HG03095 (cell line): ENCODE measurements around the gene MAML3.

Experiments used
- ATAC-seq: cut with Tn5 transposase; IDR thresholded peaks from one replicate; pipeline ENCODE4 v1.9.1; 2021; ENCODE audit warnings: moderate library complexity; ENCODE audit not compliant: unreplicated experiment

MAML3 gene

GRCh38 chr4:139907001-139907809 lies 246.8 kb downstream of the MAML3 start:
- ATAC-seq: no peak

- ATAC-seq: no peak
Observed at GRCh38 chr4:139905489-139905888, 248.5 kb downstream of the MAML3 start.

- no peak for ATAC-seq
Observed at GRCh38 chr4:139904406-139904805, 249.6 kb downstream of the MAML3 start.

GRCh38 chr4:139903845-139904244 lies 250.1 kb downstream of the MAML3 start:
- no peak for ATAC-seq

- ATAC-seq: no peak
Observed at GRCh38 chr4:139902321-139903320, 251.4 kb downstream of the MAML3 start.

- no peak for ATAC-seq
Observed at GRCh38 chr4:139901531-139902320, 252.3 kb downstream of the MAML3 start.

GRCh38 chr4:139900964-139901376 lies 253.0 kb downstream of the MAML3 start:
- no peak for ATAC-seq

GRCh38 chr4:139899346-139899745 lies 254.6 kb downstream of the MAML3 start:
- ATAC-seq: no peak

GRCh38 chr4:139898293-139898692 lies 255.7 kb downstream of the MAML3 start:
- ATAC-seq: no peak

- no peak for ATAC-seq
Observed at GRCh38 chr4:139896091-139896604, 257.8 kb downstream of the MAML3 start.

GRCh38 chr4:139893801-139894200 lies 260.2 kb downstream of the MAML3 start:
- no peak for ATAC-seq

GRCh38 chr4:139892973-139893736 lies 260.8 kb downstream of the MAML3 start:
- no peak for ATAC-seq

GRCh38 chr4:139890816-139891215 lies 263.2 kb downstream of the MAML3 start:
- no peak for ATAC-seq

- no peak for ATAC-seq
Observed at GRCh38 chr4:139889901-139890300, 264.1 kb downstream of the MAML3 start.

GRCh38 chr4:139889264-139889663 lies 264.7 kb downstream of the MAML3 start:
- ATAC-seq: no peak

- no peak for ATAC-seq
Observed at GRCh38 chr4:139887962-139888735, 265.8 kb downstream of the MAML3 start.

- no peak for ATAC-seq
Observed at GRCh38 chr4:139887376-139887802, 266.6 kb downstream of the MAML3 start.

GRCh38 chr4:139886798-139887197 lies 267.2 kb downstream of the MAML3 start:
- ATAC-seq: no peak

- no peak for ATAC-seq
Observed at GRCh38 chr4:139884438-139884837, 269.5 kb downstream of the MAML3 start.
